K562 (cell line): ENCODE results near the gene TCEANC. TPM values are rescaled to one million over a fixed set of nuclear protein-coding genes. Genes with fewer than 3 reads are reported as not detected.

Experiments used
- BHLHE40 ChIP-seq: IDR thresholded peaks from 2 replicates; pipeline ENCODE4 v1.6.1; 2011; ENCODE audit warnings: low read length, improper control_type of control experiment
- CREM ChIP-seq: IDR thresholded peaks from 2 replicates; pipeline ENCODE4 v1.6.1; 2014; ENCODE audit warnings: antibody characterized with exemption, low read depth
- GABPA ChIP-seq: fragments of 200-800 bp; sonication (Bioruptor generic); conservative IDR thresholded peaks from 2 replicates; pipeline ENCODE4 v1.6.1; 2016; ENCODE audit warnings: low read depth, missing genetic modification characterization, missing compliant biosample characterization
- HES1 ChIP-seq: fragments of 450-650 bp; IDR thresholded peaks from 2 replicates; pipeline ENCODE4 v1.6.1; 2016; ENCODE audit warnings: low read depth, mild to moderate bottlenecking, moderate library complexity
- KDM1A ChIP-seq, 2 experiments: fragments of 450-650 bp; IDR thresholded peaks; 2 replicates each; pipeline ENCODE4 v1.6.1; 2016; ENCODE audit warnings: mild to moderate bottlenecking in 2 of 2
- KHSRP ChIP-seq: fragments of 450-650 bp; IDR thresholded peaks from 2 replicates; pipeline ENCODE4 v1.6.1; 2017
- MAFG ChIP-seq: fragments of 450-650 bp; conservative IDR thresholded peaks from 2 replicates; pipeline ENCODE4 v1.6.1; 2016; ENCODE audit warnings: missing genetic modification characterization, missing compliant biosample characterization
- MEIS2 ChIP-seq: fragments of 450-650 bp; IDR thresholded peaks from 2 replicates; pipeline ENCODE4 v1.6.1; 2014; ENCODE audit warnings: mild to moderate bottlenecking; ENCODE audit not compliant: partially characterized antibody
- MYC ChIP-seq, 2 experiments: fragments of 250-450 bp in 1 of 2; sonication (Bioruptor Pico) in 1 of 2; IDR thresholded peaks; 2 replicates each; pipeline versions ENCODE4 v1.5.1 to v1.6.1; 2012 to 2021; ENCODE audit warnings: low read depth in 2 of 2, borderline replicate concordance in 1 of 2, improper control_type of control experiment in 1 of 2, low read length in 1 of 2, mild to moderate bottlenecking in 1 of 2, moderate library complexity in 1 of 2
- NR2C2 ChIP-seq, 2 experiments: fragments of 200-800 bp in 1 of 2; sonication (Bioruptor generic) in 1 of 2; sonication (generic) in 1 of 2; formaldehyde crosslinking in 1 of 2; IDR thresholded peaks; 2 replicates each; pipeline versions ENCODE4 v1.6.1 to v1.8.0; 2016 to 2022; ENCODE audit warnings: mild to moderate bottlenecking in 1 of 2, missing compliant biosample characterization in 1 of 2, missing genetic modification characterization in 1 of 2, missing genetic modification reagents in 1 of 2
- POLR2B ChIP-seq: fragments of 450-650 bp; IDR thresholded peaks from 2 replicates; pipeline ENCODE4 v1.6.1; 2018; ENCODE audit warnings: low read depth; ENCODE audit not compliant: partially characterized antibody
- RUNX1 ChIP-seq: sonication (generic); IDR thresholded peaks from 2 replicates; pipeline ENCODE4 v1.6.1; 2016; ENCODE audit warnings: antibody characterized with exemption, low read depth
- YY1 ChIP-seq, 3 experiments: IDR thresholded peaks; 2 replicates each; pipeline ENCODE4 v1.6.1; 2011; ENCODE audit warnings: low read length in 2 of 3, mild to moderate bottlenecking in 2 of 3, moderate library complexity in 2 of 3, borderline replicate concordance in 1 of 3, control low read depth in 1 of 3, low read depth in 1 of 3; ENCODE audit not compliant: insufficient read depth in 3 of 3, insufficient replicate concordance in 2 of 3, control insufficient read depth in 1 of 3, insufficient read length in 1 of 3; ENCODE audit errors: extremely low read depth in 1 of 3
- ZBTB26 ChIP-seq: fragments of 450-650 bp; formaldehyde crosslinking; IDR thresholded peaks from 2 replicates; pipeline ENCODE4 v1.4.0; 2022; ENCODE audit warnings: missing genetic modification characterization
- ZNF280B ChIP-seq: fragments of 250-450 bp; sonication (Bioruptor Pico); IDR thresholded peaks from 2 replicates; pipeline ENCODE4 v1.5.1; 2021; ENCODE audit warnings: mild to moderate bottlenecking
- ZNF449 ChIP-seq: fragments of 250-450 bp; sonication (Bioruptor Pico); IDR thresholded peaks from 2 replicates; pipeline ENCODE4 v1.8.0; 2022; ENCODE audit warnings: moderate library complexity, mild to moderate bottlenecking, inconsistent platforms
- polyA plus RNA-seq, 8 experiments: library from polyadenylated mRNA; depleted of rRNA in 4 of 8; stranded (reverse) in 5 of 8; unstranded in 3 of 8; fragments of >200 nt; fragmentation: Nextera tagmentation in 2 of 8; fragmentation: Illumina TruSeq in 1 of 8; extraction: Ambion mirVana in 2 of 8; extraction: Trizol in 1 of 8; gene quantifications; 2 replicates each; pipeline versions ENCODE4 v1.2.1 to v1.2.3, GENCODE V29; 2011 to 2014; ENCODE audit warnings: inconsistent platforms in 1 of 8, missing spikeins in 1 of 8
- total RNA-seq, 7 experiments: library from RNA; depleted of rRNA in 6 of 7; stranded (reverse); fragments of >200 nt in 6 of 7; fragmentation: Illumina TruSeq in 2 of 7; extraction: Trizol in 2 of 7; gene quantifications; 2 replicates each; pipeline versions ENCODE4 v1.2.1 to v1.2.3, GENCODE V29; 2011 to 2021; ENCODE audit warnings: low replicate concordance in 1 of 7
- TF ChIP-seq, protein P1 (sequence below): fragments of 200-800 bp; sonication (Bioruptor generic); IDR thresholded peaks from 2 replicates; pipeline ENCODE4 v1.6.1; 2017; ENCODE audit warnings: missing genetic modification characterization, missing compliant biosample characterization

The TCEANC gene
- total and polyA plus RNA-seq, 9 of the 15 experiments (the other 6 are each of a cell fraction or from before 2014, with no cell fraction given) = 1.2 to 2.8 (median 2.0) TPM

GRCh38 chrX:13652850-13653693 is at the start of gene TCEANC (continued):
- TF ChIP-seq ZNF449 (CRISPR knock-in tag) (no peak), POLR2B (peak; percentile 71), ZNF280B (no peak), NR2C2 (CRISPR knock-in tag; IDR thresholded peaks at IDR 0.05) (no peak; the same call in 1 of the 2 replicates), NR2C2 (tag; IDR thresholded peaks at IDR 0.05) (0 out of 2 replicates have a peak, but pooled peaks have one; percentile 43), KHSRP (no peak), MAFG (tag) (0 out of 2 replicates have a peak, but pooled peaks have one; percentile 9), CREM (peak; percentile 63), HES1 (no peak), RUNX1 (no peak), KDM1A (IDR thresholded peaks at IDR 0.05) (no peak), MYC (IDR thresholded peaks at IDR 0.05; ENCODE audit: low read depth, low read length) (peak; percentile 89), MYC (CRISPR knock-in tag; IDR thresholded peaks at IDR 0.05; ENCODE audit: borderline replicate concordance, low read depth) (no peak), YY1 (IDR thresholded peaks at IDR 0.05; ENCODE audit: borderline replicate concordance in 1 of 3, control insufficient read depth in 1 of 3, extremely low read depth in 1 of 3, insufficient read depth in 3 of 3, insufficient read length in 1 of 3, insufficient replicate concordance in 2 of 3, low read depth in 1 of 3, low read length in 2 of 3) (peak; percentile 58 to 94 (median 89)), GABPA (tag) (peak; percentile 78), BHLHE40 (peak; percentile 0; the same call in 1 of the 2 replicates), MEIS2 (peak; percentile 31), ZBTB26 (CRISPR knock-in tag) (no peak)
- TF ChIP-seq, protein P1, sequence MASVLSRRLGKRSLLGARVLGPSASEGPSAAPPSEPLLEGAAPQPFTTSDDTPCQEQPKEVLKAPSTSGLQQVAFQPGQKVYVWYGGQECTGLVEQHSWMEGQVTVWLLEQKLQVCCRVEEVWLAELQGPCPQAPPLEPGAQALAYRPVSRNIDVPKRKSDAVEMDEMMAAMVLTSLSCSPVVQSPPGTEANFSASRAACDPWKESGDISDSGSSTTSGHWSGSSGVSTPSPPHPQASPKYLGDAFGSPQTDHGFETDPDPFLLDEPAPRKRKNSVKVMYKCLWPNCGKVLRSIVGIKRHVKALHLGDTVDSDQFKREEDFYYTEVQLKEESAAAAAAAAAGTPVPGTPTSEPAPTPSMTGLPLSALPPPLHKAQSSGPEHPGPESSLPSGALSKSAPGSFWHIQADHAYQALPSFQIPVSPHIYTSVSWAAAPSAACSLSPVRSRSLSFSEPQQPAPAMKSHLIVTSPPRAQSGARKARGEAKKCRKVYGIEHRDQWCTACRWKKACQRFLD = peak; percentile 20; the same call in 1 of the 2 replicates
